HFF-Myc (cell line): ENCODE results near the gene TMEM43.

Experiments used
- DNase-seq: peaks from one replicate; pipeline ENCODE4 v3.0.0-alpha.2; 2011; ENCODE audit warnings: low read depth; ENCODE audit errors: extremely low read depth
- H3K4me3 ChIP-seq: replicated peaks from 2 replicates; pipeline ENCODE4 v1.5.1; 2011; ENCODE audit warnings: low read depth, mild to moderate bottlenecking, control low read depth, low read length
- CTCF ChIP-seq: IDR thresholded peaks from 2 replicates; pipeline ENCODE4 v1.5.1; 2012; ENCODE audit warnings: mild to moderate bottlenecking, low read depth, low read length, control low read depth; ENCODE audit errors: missing control alignments

TMEM43 gene

GRCh38 chr3:14146381-14147065 is 21.7 kb downstream of the TMEM43 start:
- TF ChIP-seq CTCF, result no peak
- H3K4me3 ChIP-seq, result no peak overlapping the region
- DNase-seq, result no peak

- TF ChIP-seq CTCF, result no peak
- no peak for DNase-seq
- no peak overlapping the region for H3K4me3 ChIP-seq
Measured at GRCh38 chr3:14147066-14147435, 22.2 kb downstream of the TMEM43 start.

- no peak for TF ChIP-seq CTCF
- no peak overlapping the region for H3K4me3 ChIP-seq
- no peak for DNase-seq
Measured at GRCh38 chr3:14147617-14148016, 22.8 kb downstream of the TMEM43 start.

GRCh38 chr3:14148041-14148985 is 23.5 kb downstream of the TMEM43 start:
- TF ChIP-seq CTCF, result peak; percentile 35
- DNase-seq, result no peak
- H3K4me3 ChIP-seq, result no peak overlapping the region

GRCh38 chr3:14150078-14150477 is 25.2 kb downstream of the TMEM43 start:
- TF ChIP-seq CTCF, result no peak
- H3K4me3 ChIP-seq, result no peak overlapping the region
- no peak for DNase-seq

- TF ChIP-seq CTCF, result no peak
Measured at GRCh38 chr3:14150491-14151230, 25.8 kb downstream of the TMEM43 start.

More at GRCh38 chr3:14150491-14151230, 25.8 kb downstream of the TMEM43 start:
- H3K4me3 ChIP-seq, result no peak overlapping the region
- no peak for DNase-seq
